Activated gamma-delta T cell treated with Interleukin-2 at 50 U/mL for 16 hours (primary cell): Measurements from ENCODE around the gene HMGN3.

Experiments
- DNase-seq: peaks from one replicate; pipeline ENCODE4 v3.0.0-alpha.2; 2020

Gene HMGN3

GRCh38 chr6:79173378-79173777 lies 61.1 kb downstream of the HMGN3 start:
- no peak for DNase-seq

DNA sequence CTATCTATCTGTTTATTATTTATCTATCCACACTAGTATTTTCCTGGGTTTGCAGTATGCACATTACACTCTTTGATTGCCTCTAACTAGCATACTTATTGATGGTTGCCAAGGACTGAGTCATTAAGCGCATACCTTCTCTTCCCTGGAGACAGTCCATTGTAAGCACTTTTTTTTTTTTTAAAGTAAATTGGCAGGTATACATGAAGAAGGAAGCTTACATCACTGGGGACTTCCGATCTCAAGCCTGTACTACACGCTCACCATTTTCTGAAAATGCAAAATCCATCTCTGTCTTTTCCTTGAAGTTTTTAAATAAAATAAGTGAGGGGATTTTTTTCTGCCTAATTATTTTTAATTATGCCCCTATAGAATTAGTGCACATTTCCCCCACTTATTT lies 63.5 kb downstream of the HMGN3 start:
- no peak for DNase-seq

- DNase-seq: no peak
Observed at GRCh38 chr6:79170431-79170830, 64.1 kb downstream of the HMGN3 start.

GRCh38 chr6:79168695-79168980 lies 65.8 kb downstream of the HMGN3 start:
- no peak for DNase-seq

GRCh38 chr6:79167931-79168694 lies 66.4 kb downstream of the HMGN3 start:
- DNase-seq: no peak

DNA sequence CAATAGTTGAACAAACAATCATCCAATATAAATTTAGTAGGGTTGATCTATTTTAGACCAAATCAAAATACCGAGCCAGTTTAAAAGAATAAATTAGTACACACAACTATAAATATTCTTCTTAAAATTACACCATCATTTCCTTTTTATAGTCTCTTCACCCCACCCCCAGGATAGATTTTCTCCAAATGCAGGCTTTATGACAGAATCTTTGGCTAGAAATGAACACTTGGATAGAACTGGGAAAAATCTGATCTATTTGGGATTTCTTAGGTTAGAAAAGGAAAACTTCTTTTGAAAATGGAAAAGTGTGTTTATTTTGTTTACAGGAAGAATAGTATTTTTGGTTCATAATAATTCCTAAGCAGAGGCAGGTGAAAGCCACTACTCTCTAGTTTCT lies 74.6 kb downstream of the HMGN3 start:
- no peak for DNase-seq

- no peak for DNase-seq
Observed at GRCh38 chr6:79158856-79159516, 75.5 kb downstream of the HMGN3 start.

DNA sequence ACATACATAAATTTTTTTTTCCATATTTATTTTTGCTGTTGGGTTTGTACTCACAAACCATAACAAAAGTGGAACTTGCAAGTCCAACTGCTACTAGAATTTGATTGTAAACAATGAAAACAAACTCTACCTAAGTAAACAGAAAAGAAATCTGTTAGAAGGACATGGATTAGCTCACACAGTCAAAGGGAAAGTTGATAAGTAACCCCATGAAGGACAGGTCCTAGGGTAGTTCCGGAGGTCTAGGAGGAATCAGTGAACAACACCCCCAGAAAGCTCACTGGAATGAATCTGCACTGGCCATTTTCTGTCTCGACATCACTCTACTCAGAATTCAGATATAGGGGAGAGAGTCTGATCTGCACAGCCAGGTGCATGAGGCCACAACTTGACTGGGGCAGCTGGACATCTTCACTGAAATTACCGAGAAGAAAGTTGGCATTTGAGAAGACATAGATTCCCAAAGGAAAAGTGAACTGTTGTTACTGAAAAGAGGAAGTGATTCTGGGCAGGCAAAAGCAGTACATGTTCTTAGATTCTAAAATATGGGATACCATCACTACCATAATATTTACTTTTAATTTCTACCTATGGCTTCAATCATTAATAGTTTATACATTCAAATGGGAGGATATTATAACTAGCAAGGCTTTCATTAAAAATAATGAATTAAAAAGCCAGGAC lies 76.4 kb downstream of the HMGN3 start:
- DNase-seq: no peak

DNA sequence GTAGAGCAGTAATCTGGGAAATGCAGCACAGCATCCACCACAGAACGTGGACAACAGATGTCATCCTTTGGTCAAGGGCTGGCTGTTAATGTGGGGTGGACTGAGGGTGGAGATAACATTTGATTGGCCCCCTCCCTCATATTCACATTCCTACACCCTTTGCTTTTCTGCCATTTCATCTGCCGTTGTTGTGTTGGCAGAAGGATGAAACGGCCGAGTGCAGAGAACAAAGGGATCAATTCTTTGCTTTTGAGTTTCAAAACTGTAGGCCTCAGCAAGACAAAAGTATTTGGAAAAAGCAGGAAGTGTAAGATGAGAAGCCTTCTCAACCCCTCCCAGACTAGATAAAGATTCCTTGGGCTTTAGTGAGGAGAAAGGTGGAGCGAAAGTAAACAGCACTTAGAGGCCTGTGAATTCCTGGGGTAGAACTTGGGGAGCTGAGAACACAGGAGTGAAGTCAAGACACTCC lies 82.2 kb downstream of the HMGN3 start:
- DNase-seq: no peak
